GM18502 (cell line): ENCODE results near the gene SPATA12.

Experiments
- ATAC-seq: cut with Tn5 transposase; IDR thresholded peaks from one replicate; pipeline ENCODE4 v1.9.1; 2021; ENCODE audit warnings: mild to moderate bottlenecking; ENCODE audit not compliant: unreplicated experiment, poor library complexity

SPATA12 gene, protein sequence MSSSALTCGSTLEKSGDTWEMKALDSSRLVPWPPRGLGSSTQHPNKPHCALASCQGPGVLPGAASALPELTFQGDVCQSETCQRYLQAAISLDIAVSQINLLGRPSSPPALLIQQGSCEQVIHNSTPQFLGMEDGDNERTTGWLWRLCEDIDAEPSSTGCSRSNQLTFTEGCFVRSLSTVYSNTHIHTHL

DNA sequence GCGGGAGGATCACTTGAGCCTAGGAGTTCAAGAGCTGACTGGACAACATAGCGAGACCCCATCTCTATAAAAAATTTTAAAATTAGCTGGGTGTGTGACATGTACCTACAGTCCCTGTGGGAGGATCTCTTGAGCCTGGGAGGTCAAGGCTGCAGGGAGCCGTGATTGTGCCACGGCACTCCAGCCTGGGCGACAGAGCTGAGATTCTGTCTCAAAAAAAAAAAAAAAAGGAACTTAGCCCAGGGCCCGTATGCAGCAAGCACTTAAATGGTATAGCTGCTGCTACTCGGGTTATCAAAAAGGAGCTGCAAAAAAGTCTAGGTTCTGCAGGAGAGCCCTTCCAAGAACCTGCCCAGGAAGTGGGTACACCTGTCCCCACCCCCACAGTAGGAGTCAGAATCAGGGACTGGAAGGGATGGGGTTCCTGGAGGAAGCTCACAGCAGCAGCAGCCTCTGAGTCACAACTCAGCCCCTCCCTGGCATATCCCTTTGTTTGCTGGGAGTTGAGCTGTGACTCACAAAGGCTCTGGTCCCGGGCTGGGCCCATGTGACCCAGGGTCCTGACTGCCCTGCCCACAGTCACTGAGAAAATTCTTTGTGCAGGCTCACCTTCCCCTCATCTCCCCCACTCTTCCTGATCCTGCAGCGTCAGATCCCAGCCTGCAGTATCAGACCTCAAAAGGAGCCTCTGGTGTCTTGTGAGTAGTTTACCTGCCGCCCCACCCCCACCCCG, at the start of gene SPATA12:
Gene SPATA12 (plus strand): TSS at position 576 of the 733 bp plus-strand sequence. CDS start 13,031 bp downstream, outside the sequence.
- ATAC-seq: no peak

DNA sequence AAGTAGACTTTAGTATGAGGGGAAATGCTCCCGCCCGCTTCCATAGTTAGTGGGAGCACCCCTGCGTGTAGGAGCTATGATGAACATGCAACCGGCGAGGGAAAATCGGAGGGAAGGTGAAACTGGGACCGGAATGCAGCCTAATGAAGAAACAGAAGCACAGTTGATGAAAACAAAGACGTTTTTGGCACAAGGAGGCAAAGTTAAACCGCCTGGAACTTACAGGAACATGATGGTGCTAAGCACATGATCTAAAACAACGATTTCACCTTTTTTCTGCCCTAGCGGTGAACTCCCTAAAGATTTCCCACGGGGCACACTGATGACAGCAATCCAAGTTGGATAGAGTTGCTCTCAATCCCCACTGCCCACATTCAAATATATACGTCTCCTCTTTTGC, 49.4 kb upstream of the SPATA12 start:
- ATAC-seq: no peak

GRCh38 chr3:57012847-57013246, 47.6 kb upstream of the SPATA12 start:
- ATAC-seq: no peak

DNA sequence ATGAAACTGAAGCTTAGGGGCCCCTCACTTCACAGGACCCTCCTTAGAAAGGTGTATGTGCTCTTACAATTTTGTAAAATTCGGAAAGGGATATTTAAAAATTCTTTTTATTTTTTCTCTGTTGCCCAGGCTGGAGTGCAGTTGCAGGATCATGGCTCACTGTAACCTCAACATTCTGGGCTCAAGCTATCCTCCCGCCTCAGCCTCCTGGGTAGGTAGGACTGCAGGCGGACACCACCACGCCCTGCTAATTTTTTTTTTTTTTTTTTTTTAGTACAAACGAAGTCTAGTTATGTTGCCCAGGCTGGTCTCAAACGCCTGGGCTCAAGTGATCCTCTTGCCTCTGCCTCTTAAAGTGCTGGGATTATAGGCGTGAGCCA, 45.1 kb upstream of the SPATA12 start:
- ATAC-seq: no peak

DNA sequence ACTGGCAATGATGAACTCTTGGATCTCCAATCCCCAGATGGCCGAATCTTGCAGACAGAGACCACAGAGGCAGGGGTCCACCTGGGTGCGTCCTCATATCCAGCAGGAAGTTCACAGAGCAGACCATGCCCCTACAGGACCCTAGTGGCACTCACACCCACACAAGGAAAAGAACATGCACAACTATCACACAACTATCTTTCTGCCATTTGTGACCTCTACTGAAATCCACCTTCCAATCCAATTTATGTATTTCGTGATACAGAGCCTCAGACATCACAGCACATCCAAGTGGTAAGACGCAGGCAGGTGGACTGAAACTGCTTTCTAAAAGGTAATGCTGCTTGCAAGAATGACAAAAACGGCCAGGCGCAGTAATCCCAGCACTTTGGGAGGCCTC, 44.6 kb upstream of the SPATA12 start:
- ATAC-seq: no peak

DNA sequence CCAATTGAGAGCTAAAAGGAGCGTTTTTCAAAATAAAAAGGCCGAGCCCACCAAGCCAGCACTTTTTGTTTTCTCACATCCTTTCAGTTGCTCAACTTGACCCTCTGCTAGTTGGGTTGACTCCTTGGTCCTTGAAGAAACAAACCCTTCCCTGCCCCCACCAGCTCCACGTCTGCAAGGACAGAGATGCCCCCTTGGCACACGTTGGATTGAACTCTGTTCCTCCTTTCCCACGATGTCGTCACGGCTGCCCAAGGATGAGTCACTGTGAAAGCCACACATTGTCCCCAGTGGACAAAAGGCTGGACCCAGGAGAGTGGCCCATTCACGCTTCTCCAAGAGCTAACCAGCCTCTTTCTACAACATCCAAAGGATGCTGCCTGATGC, 43.0 kb upstream of the SPATA12 start:
- no peak for ATAC-seq

- ATAC-seq: no peak
Observed at GRCh38 chr3:57018246-57018645, 42.2 kb upstream of the SPATA12 start.

DNA sequence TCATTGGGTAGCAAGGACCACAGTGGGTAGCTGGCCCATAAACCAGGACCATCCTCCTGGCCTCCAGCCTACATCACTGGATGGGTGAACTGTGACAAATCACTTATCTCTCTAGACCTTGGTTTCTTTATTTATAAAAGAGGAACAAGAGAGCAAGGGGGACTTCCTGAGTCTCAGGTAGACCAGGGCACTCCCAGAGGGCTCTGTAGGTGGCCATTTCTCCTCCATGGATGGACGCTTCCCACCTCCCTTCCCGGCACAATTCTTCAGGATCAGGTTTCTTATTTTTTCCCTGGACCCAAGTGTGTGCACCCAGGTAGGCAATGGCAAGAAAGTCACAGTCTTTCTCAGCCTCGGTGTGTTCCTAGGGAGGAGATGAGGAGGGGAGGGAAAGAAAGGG, 41.4 kb upstream of the SPATA12 start:
- ATAC-seq: no peak

DNA sequence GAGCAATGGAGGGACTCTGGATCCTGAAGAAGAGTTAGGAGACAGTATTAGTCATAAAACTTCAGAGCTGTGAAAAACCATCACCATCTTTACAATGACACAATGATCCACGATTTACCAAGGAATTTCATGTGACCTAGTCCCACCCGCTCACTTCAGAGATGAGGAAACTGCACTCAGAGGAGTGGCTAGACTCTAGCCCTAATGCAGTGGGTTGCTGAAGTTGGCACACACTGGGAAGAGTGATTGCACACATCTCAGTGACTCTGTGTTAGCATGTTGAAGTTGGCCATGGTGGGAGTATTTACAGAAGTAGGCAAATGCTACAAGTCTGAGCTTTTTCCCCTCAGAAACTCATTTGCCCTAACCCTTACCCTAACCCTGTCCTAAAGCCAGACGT, 35.2 kb upstream of the SPATA12 start:
- no peak for ATAC-seq

- no peak for ATAC-seq
Observed at GRCh38 chr3:57026944-57027343, 33.5 kb upstream of the SPATA12 start.

DNA sequence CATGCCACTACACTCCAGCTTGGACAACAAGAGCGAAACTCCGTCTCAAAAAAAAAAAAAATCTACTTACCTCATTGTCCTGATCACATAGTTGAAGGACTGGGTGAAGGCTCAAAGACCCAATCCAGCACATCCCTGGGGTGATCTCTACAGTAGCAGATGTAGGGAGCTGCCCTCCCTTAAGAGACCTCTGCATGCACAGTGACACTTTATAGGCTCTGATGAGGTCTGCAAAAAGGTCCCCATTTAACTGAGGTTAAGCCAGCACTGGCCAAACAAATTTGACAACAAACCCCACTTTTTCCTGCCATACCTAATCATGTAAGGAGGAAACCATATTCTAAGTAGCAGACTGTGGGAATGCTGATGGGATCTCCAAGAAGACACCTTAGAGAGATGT, 31.1 kb upstream of the SPATA12 start:
- no peak for ATAC-seq

- no peak for ATAC-seq
Observed at GRCh38 chr3:57029924-57030323, 30.5 kb upstream of the SPATA12 start.

DNA sequence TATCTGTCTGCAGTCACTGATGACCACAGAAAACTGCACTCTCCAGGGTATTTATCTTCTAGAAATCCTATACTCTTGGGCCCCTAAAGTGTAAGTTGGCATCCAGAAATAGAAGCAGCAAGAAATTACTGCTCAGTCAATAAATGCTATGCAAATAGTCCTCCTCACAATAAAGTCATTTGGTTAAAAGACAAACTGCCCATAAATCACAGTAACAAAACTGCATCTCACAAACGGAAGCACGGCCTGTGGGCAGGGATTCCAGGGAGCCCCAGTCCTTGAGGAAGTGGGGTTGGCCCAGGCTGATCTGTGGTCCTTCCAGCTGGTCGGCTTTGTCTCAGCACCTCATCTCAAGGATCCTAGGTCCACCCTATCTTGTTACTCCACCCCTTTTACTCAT, 29.7 kb upstream of the SPATA12 start:
- ATAC-seq: no peak

- no peak for ATAC-seq
Observed at GRCh38 chr3:57031631-57032541, 28.6 kb upstream of the SPATA12 start.

DNA sequence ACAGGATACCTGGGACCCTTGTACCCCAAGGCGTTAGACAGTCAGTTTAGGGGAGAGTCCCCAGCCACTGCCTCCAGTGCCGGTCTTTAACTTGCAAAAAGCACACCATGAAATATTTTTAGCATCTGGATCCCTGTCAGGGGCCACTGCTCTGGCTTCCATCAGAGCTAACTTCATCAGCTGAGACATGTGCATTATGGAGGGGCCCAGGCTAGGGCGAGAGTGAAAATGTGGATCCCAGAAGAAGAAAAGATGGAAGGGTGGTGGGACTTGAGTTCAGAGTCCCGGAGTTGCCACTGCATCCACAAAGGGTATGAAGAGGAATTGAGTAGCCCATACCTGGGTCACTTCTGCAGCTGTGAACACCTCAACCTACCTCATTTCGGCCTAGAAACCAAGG, 23.5 kb upstream of the SPATA12 start:
- ATAC-seq: no peak

GRCh38 chr3:57038466-57039164, 21.8 kb upstream of the SPATA12 start:
- no peak for ATAC-seq

- ATAC-seq: no peak
Observed at GRCh38 chr3:57041674-57042073, 18.8 kb upstream of the SPATA12 start.

GRCh38 chr3:57043518-57043917, 16.9 kb upstream of the SPATA12 start:
- ATAC-seq: no peak

DNA sequence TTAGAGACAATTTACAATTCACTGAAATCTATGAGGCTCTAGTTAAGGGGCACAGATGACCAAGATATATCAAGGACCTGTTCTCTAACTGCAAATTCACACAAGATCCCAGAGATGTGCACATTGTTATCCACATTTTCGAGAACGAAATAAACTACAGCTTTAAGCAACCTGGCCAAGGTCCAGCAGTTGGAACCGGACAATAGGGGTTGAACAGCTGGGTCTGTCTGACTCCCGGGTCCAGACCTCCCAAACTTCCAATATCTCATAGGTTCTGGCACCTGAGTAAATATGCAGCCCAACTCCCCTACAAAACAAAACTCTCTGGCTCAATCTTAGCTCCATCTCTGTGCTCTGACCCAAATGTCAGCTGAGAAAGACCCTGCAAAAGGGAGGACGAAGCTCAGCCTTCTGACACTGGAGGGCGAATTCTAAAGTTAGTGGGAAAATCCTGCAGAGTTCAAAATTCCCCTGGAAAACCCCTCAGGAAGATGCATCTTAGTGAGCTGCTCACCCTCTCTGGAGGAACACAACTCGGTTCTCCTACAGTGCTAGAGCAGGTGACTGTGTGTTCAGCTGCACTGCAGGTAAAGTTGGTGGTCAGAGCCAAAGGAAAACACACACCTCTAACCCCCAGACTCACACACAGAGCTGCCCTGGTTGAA, 14.2 kb upstream of the SPATA12 start:
- ATAC-seq: no peak

DNA sequence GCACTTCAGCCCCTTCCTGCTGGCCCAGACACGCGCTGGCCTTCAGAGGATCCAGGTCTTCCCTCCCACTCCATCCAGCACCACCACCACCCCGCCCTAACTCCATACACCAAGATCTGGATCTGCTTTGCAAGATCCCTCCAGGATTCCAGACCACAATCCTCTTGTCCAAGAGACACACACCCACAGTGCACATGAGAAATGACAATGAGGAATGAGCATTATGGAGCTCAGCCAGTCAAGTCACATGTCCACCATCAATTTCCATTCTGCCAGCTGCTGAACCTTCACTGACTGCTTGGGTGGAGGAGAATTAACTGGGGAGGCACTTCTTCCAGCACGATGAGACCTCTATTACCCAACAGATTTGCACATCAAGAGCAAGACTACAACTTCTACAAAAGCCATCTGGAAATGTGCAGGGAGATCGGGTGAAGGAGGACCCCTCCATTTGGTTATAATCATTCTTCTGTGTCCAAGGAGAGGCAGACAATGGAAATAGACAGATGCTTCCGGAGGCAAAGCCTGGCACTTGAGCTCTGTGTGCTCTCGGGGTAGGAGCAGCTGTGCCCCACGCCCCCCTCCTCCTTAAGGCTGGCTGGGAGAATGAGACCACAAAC, 12.3 kb upstream of the SPATA12 start:
- ATAC-seq: no peak
